HepG2 (cell line): ENCODE results near the gene BCAP29. TPM values are rescaled to one million over a fixed set of nuclear protein-coding genes. Genes with fewer than 3 reads are reported as not detected.

ENCODE experiments used
- ATAC-seq: fragments of 200-7000 bp; cut with Tn5 transposase; 3 replicates; pipeline ENCODE4 v1.9.1; 2020; ENCODE audit warnings: mild to moderate bottlenecking, moderate library complexity
- BruUV-seq: library from RNA; stranded (reverse); fragments of 400-500 nt; replicated peaks from 2 replicates; lab custom pipeline; 2021; lab: Mats Ljungman, UMichigan
- CTCF ChIA-PET: fragments of 300-600 bp; formaldehyde crosslinking; extraction: SDS; loops from one replicate; lab custom pipeline; 2021; ENCODE audit warnings: low total read pairs, inconsistent platforms, low intra/inter-chr PET ratio; lab: Yijun Ruan, JAX
- POLR2A ChIA-PET: fragments of 350-600 bp; sonication (Branson Sonifier 250); formaldehyde crosslinking; loops from one replicate; lab custom pipeline; 2020; ENCODE audit warnings: antibody characterized with exemption, inconsistent platforms; lab: Yijun Ruan, JAX
- DNase-seq: peaks from one replicate; pipeline ENCODE4 v3.0.0-alpha.2; 2015; ENCODE audit warnings: low spot score
- FAIRE-seq: peaks from 3 replicates; lab custom pipeline; 2011; peaks lifted over from hg19 to GRCh38; lab: Jason Lieb, UNC
- H2AFZ ChIP-seq: one replicate; pipeline ENCODE4 v1.6.1; 2011; ENCODE audit warnings: low read length, inconsistent platforms
- H3K27ac ChIP-seq: fragments of 300-600 bp; 3 replicates; pipeline ENCODE4 v1.8.0; 2011; ENCODE audit warnings: mixed run types, mild to moderate bottlenecking, mixed read lengths, low read length, inconsistent platforms; ENCODE audit not compliant: insufficient read depth; ENCODE audit errors: extremely low read length
- H3K27me3 ChIP-seq, 2 experiments: fragments of 200-600 bp in 1 of 2; 2 replicates in 1 of 2; 3 replicates in 1 of 2; pipeline versions ENCODE4 v1.6.0 to v1.8.0; 2011; ENCODE audit warnings: low read length in 2 of 2, mild to moderate bottlenecking in 2 of 2, moderate library complexity in 2 of 2, inconsistent platforms in 1 of 2; ENCODE audit not compliant: insufficient read depth in 2 of 2, control insufficient read depth in 1 of 2
- H3K36me3 ChIP-seq, 2 experiments: fragments of 200-600 bp in 1 of 2; replicated peaks in 1 of 2; 2 replicates in 1 of 2; 3 replicates in 1 of 2; pipeline versions ENCODE4 v1.5.1 to v1.8.0; 2011; ENCODE audit warnings: low read length in 2 of 2, inconsistent platforms in 1 of 2; ENCODE audit not compliant: insufficient read depth in 2 of 2, control insufficient read depth in 1 of 2
- H3K4me1 ChIP-seq: 2 replicates; pipeline ENCODE4 v1.5.1; 2012; ENCODE audit warnings: low read length, inconsistent platforms; ENCODE audit not compliant: insufficient read depth
- H3K4me2 ChIP-seq: 2 replicates; pipeline ENCODE4 v1.6.0; 2011; ENCODE audit warnings: low read depth, low read length, inconsistent platforms
- H3K4me3 ChIP-seq, 3 experiments: fragments of 200-600 bp in 1 of 3; sonication (generic), shearing (Covaris generic) in 1 of 3; replicated peaks in 1 of 3; 2 replicates each; pipeline ENCODE4 v1.5.1; 2011 to 2016; ENCODE audit warnings: low read length in 3 of 3, inconsistent platforms in 2 of 3, low read depth in 2 of 3, mild to moderate bottlenecking in 2 of 3, control low read depth in 1 of 3, mixed read lengths in 1 of 3; ENCODE audit not compliant: insufficient read depth in 1 of 3
- H3K79me2 ChIP-seq: one replicate; pipeline ENCODE4 v1.6.1; 2011; ENCODE audit warnings: low read length, inconsistent platforms; ENCODE audit not compliant: insufficient read depth
- H3K9ac ChIP-seq: 2 replicates; pipeline ENCODE4 v1.6.0; 2011; ENCODE audit warnings: mild to moderate bottlenecking, low read depth, low read length, inconsistent platforms; ENCODE audit not compliant: insufficient read depth
- H3K9me3 ChIP-seq: 2 replicates; pipeline ENCODE4 v1.5.1; 2012; ENCODE audit warnings: mild to moderate bottlenecking, low read length
- H4K20me1 ChIP-seq: 2 replicates; pipeline ENCODE4 v1.6.0; 2011; ENCODE audit warnings: inconsistent platforms, mild to moderate bottlenecking, low read length, moderate library complexity; ENCODE audit not compliant: insufficient read depth
- ATAD3A ChIP-seq: sonication (generic); formaldehyde crosslinking; IDR thresholded peaks from 2 replicates; pipeline ENCODE4 v1.4.0; 2020; ENCODE audit warnings: missing genetic modification reagents
- EED ChIP-seq: sonication (generic); formaldehyde crosslinking; IDR thresholded peaks from 2 replicates; pipeline ENCODE4 v1.5.0; 2020; ENCODE audit warnings: mild to moderate bottlenecking, missing genetic modification reagents
- KLF16 ChIP-seq, 2 experiments: sonication (generic) in 1 of 2; formaldehyde crosslinking in 1 of 2; IDR thresholded peaks; 2 replicates each; pipeline versions ENCODE4 v1.6.1 to v1.8.0; 2016 to 2023; ENCODE audit warnings: missing genetic modification reagents in 2 of 2, missing compliant biosample characterization in 1 of 2
- KLF9 ChIP-seq: IDR thresholded peaks from 2 replicates; pipeline ENCODE4 v1.6.1; 2016; ENCODE audit warnings: low read depth
- MEIS2 ChIP-seq: sonication (generic); formaldehyde crosslinking; IDR thresholded peaks from 2 replicates; pipeline ENCODE4 v1.9.0; 2021; ENCODE audit warnings: mild to moderate bottlenecking, missing genetic modification reagents
- MTF2 ChIP-seq: sonication (generic); formaldehyde crosslinking; IDR thresholded peaks from 2 replicates; pipeline ENCODE4 v1.5.0; 2020; ENCODE audit warnings: missing genetic modification reagents, borderline replicate concordance
- MXD4 ChIP-seq: IDR thresholded peaks from 2 replicates; pipeline ENCODE4 v1.6.1; 2016; ENCODE audit warnings: mild to moderate bottlenecking, missing biosample characterization, missing genetic modification reagents
- PRPF4 ChIP-seq: fragments of 200-400 bp; formaldehyde crosslinking; IDR thresholded peaks from 2 replicates; pipeline ENCODE4 v1.6.1; 2016; ENCODE audit warnings: low read length, low read depth; ENCODE audit not compliant: poor library complexity, severe bottlenecking
- SMAD1 ChIP-seq: sonication (generic); formaldehyde crosslinking; IDR thresholded peaks from 2 replicates; pipeline ENCODE4 v1.4.0; 2020; ENCODE audit warnings: missing genetic modification reagents, low read depth, mild to moderate bottlenecking, borderline replicate concordance
- ZNF550 ChIP-seq: sonication (generic); formaldehyde crosslinking; IDR thresholded peaks from 2 replicates; pipeline ENCODE4 v1.4.0; 2020; ENCODE audit warnings: mild to moderate bottlenecking, missing genetic modification reagents, borderline replicate concordance
- ZNF614 ChIP-seq: IDR thresholded peaks from 2 replicates; pipeline ENCODE4 v1.6.1; 2018; ENCODE audit warnings: missing biosample characterization, missing genetic modification reagents, inconsistent platforms, borderline replicate concordance
- WGBS: methylation state at CpG from one replicate; pipeline ENCODE4 v1.1.6; 2017; ENCODE audit warnings: low lambda C conversion rate; 5-methylcytosine and 5-hydroxymethylcytosine counted together
- in situ Hi-C: cut with HindIII; loops from 2 replicates; pipeline ENCODE4 v1.10.0; 2017; ENCODE audit warnings: low pct_unique_long_range_greater_than_20kb; ENCODE audit not compliant: extremely low pct_ligation_motif_present
- intact Hi-C: fragments of 100-400 bp; cut with micrococcal nuclease; formaldehyde crosslinking; loops from one replicate; pipeline ENCODE4 v1.10.0; 2022; ENCODE audit not compliant: unreplicated experiment
- polyA plus RNA-seq, 8 experiments: library from polyadenylated mRNA; depleted of rRNA in 3 of 8; stranded (reverse) in 7 of 8; unstranded in 1 of 8; fragments of >200 nt; fragmentation: Illumina TruSeq in 4 of 8; extraction: Trizol in 4 of 8; gene quantifications; 2 replicates each; pipeline versions ENCODE4 v1.2.1 to v1.2.3, GENCODE V29; 2011 to 2016; ENCODE audit warnings: low read depth in 4 of 8, missing spikeins in 1 of 8, mixed read lengths in 1 of 8; ENCODE audit not compliant: insufficient read depth in 1 of 8
- total RNA-seq, 5 experiments: library from RNA; depleted of rRNA; stranded (reverse); fragments of >200 nt; fragmentation: Illumina TruSeq; extraction: Trizol; gene quantifications; 2 replicates each; pipeline ENCODE4 v1.2.3, GENCODE V29; 2016; ENCODE audit warnings: low read depth in 1 of 5
- TF ChIP-seq, protein P1 (sequence below): sonication (generic); formaldehyde crosslinking; conservative IDR thresholded peaks from 2 replicates; pipeline ENCODE4 v1.8.0; 2022; ENCODE audit warnings: low read depth, missing genetic modification reagents

Gene BCAP29
- total and polyA plus RNA-seq, 2 of the 13 experiments (the other 11 are each of a cell fraction or from before 2014, with no cell fraction given) = 15.3 to 35.6 TPM

- Histone ChIP-seq H3K79me2 (no peaks in the 10 kb centered on the region), H3K27ac (no peak overlapping the region), H3K27me3 (no peaks in the 10 kb centered on the region), H3K9ac (no peak overlapping the region), H3K4me1 (peaks cover 10% of the 10 kb centered on the region), H3K36me3 (no peaks in the 10 kb centered on the region; a peak in 1 of 5 replicates), H3K9me3 (no peaks in the 10 kb centered on the region), H3K4me2 (no peak overlapping the region), H4K20me1 (no peaks in the 10 kb centered on the region), H3K4me3 (no peak overlapping the region), H2AFZ (no peak overlapping the region)
- no peak for TF ChIP-seq MTF2 (CRISPR knock-in tag)
- TF ChIP-seq SMAD1 (CRISPR knock-in tag) = no peak
- TF ChIP-seq MXD4 = no peak
- TF ChIP-seq, protein P1, sequence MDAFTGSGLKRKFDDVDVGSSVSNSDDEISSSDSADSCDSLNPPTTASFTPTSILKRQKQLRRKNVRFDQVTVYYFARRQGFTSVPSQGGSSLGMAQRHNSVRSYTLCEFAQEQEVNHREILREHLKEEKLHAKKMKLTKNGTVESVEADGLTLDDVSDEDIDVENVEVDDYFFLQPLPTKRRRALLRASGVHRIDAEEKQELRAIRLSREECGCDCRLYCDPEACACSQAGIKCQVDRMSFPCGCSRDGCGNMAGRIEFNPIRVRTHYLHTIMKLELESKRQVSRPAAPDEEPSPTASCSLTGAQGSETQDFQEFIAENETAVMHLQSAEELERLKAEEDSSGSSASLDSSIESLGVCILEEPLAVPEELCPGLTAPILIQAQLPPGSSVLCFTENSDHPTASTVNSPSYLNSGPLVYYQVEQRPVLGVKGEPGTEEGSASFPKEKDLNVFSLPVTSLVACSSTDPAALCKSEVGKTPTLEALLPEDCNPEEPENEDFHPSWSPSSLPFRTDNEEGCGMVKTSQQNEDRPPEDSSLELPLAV = no peak
- no peak for TF ChIP-seq ATAD3A (CRISPR knock-in tag)
- no peak for TF ChIP-seq KLF16 (CRISPR knock-in tag; IDR thresholded peaks at IDR 0.05)
- ChIA-PET CTCF (no interaction called here), POLR2A (no interaction called here)
- no peak for DNase-seq
- 95% methylated on average over 2 of the region's 2 CpGs for WGBS
- no TSS peak for BruUV-seq
- intact Hi-C loops = no loop called here
- in situ Hi-C loops = no loop called here
- FAIRE-seq = no peak
- ATAC-seq = no peak
Measured at GRCh38 chr7:107622894-107623293, 42.8 kb downstream of the BCAP29 start.

GRCh38 chr7:107627002-107627401 is 47.0 kb downstream of the BCAP29 start:
- in situ Hi-C loops = no loop called here
- DNase-seq (no peak), FAIRE-seq (no peak), ATAC-seq (no peak)
- H3K27me3 ChIP-seq = no peaks in the 10 kb centered on the region
- no peaks in the 10 kb centered on the region for H3K9me3 ChIP-seq
- no peak overlapping the region for H3K27ac ChIP-seq
- no peaks in the 10 kb centered on the region for H3K79me2 ChIP-seq
- H3K36me3 ChIP-seq = no peaks in the 10 kb centered on the region; a peak in 1 of 5 replicates
- H3K4me3 ChIP-seq = no peak overlapping the region
- intact Hi-C loops = no loop called here
- no peak overlapping the region for H2AFZ ChIP-seq
- H3K4me1 ChIP-seq = no peaks in the 10 kb centered on the region
- CTCF ChIA-PET = no interaction called here
- no peak for TF ChIP-seq ZNF614
- no peak for TF ChIP-seq PRPF4
- TF ChIP-seq KLF9 (CRISPR knock-in tag) = no peak
- no peak for TF ChIP-seq ZNF550 (CRISPR knock-in tag)
- TF ChIP-seq MEIS2 (CRISPR knock-in tag) = no peak
- no peak for TF ChIP-seq EED (CRISPR knock-in tag)
- POLR2A ChIA-PET = no interaction called here
- no peaks in the 10 kb centered on the region for H4K20me1 ChIP-seq
- BruUV-seq = no TSS peak
- H3K9ac ChIP-seq = no peak overlapping the region
- WGBS = 88% methylated on average over 4 of the region's 4 CpGs
- no peak overlapping the region for H3K4me2 ChIP-seq
